ENCODE measurements around the gene VWF.
"Not testable (repeated sequence)": the region's sequence is repeated elsewhere in the genome, so short reads cannot be mapped to it uniquely, and the experiment has no call there.

The VWF gene

GRCh38 chr12:6029401-6029800 is 95.1 kb downstream of the VWF start:
- no peak for DNase-seq

DNA sequence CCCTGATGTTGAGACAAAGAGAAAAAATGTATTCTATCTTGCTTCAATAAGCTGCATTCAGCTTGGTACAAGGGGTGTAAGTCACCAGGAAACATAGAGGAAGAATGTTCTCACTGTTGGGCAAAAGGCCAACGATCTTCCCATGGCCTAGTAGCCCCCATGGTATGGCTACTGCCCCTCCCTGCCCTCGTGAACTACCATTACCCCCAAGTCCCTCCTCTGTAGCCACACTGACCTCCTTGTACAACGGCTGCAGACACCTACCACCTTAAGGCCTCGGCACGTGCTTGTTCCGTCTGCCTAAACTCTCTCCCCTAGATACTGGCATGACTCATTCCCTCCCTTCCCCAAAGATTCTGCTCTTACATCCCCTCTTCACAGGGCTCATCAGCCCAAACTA is 97.5 kb downstream of the VWF start:
- no peak for DNase-seq

DNA sequence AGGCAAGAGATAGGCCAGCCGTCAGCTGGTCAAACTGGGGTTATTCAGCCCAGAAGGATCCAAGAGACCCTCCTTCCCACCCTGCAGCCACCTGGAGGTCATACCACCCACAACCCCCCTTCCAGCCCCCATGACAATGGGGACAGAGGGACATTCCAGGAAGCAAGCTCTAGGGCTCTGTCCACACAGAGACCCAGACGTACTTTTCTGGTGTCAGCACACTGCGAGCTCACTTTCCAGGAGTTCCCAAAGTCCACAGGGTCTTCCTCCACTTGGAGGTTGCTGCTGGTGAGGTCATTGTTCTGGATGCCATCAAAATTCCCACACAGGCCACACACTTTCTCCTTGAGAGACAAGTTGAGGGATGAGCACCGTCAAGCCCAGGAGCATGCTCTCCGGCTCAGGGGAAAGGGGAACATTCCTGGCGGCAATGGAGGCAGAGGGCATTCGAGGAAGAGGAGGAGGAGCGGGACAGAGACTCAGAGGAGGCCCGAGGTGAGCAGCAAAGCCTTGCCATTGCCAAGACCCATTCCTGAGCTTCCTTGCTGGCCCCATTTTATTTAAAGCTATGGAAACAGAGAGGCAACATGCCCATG is 98.7 kb downstream of the VWF start:
- DNase-seq = not testable (repeated sequence)

DNA sequence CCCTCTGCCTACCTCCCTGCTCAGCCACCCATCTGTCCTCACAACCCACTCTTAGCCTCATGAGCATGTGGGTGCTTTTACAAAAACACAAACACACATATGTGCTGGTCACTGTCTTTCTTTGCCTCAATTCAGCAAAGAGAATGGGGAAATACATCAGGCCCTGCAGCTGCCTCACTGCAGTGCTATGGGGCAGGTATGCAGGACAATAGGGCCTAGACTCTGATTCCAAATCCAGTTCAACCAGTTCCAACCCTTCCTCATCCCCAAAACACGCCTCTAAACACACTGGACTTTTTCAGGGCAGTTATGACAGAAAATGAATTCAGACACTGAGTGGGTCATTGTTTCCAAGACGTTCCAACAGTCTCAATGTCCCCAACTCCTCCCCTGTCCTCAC is 100.4 kb downstream of the VWF start:
- not testable (repeated sequence) for DNase-seq

GRCh38 chr12:6020930-6021329 is 103.5 kb downstream of the VWF start:
- DNase-seq = no peak

GRCh38 chr12:6020511-6020910 is 104.0 kb downstream of the VWF start:
- DNase-seq = not testable (repeated sequence)

- DNase-seq = not testable (repeated sequence)
Measured at GRCh38 chr12:6019256-6019655, 105.2 kb downstream of the VWF start.

GRCh38 chr12:6018265-6018664 is 106.2 kb downstream of the VWF start:
- DNase-seq = no peak

DNA sequence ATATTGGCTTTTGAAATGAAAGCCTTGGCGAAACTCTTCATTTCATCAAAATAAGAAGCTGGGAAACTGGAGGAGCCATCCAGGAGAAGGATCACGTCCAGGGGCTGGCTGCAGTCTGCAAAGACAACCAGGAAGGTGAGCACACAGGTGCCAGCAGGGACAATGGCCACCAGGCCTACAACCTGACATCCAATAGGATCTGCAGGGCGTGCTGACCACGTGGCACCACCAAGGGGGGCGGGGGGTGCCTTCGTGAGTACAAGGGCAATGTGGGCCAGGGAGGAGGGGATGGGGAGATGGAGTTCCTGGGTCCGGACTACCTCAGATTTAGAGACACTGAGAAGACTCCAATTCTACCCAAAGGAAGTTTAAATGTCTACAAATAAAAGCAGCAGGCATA is 107.7 kb downstream of the VWF start:
- no peak for DNase-seq

GRCh38 chr12:6016004-6016403 is 108.5 kb downstream of the VWF start:
- not testable (repeated sequence) for DNase-seq

DNA sequence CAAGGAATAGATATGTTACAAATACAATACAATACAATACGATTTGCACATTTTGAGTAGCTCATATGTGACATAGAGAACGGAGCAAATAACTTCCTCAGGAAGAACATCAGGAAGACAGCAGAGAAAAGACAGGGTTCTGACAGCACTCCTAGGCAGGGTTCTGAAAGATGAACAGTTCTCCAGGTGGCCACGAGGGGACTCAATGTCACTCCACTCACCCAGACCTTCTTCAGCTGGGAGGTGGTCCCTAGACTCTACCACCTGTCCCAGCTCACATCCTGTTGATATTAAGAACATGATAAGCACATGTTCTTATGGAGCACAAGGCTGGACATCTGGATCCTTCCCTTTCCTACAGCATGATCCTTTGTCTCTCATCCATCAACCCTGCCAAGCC is 109.2 kb downstream of the VWF start:
- DNase-seq = not testable (repeated sequence)

GRCh38 chr12:6010631-6011350 is 113.7 kb downstream of the VWF start:
- not testable (repeated sequence) for DNase-seq

DNA sequence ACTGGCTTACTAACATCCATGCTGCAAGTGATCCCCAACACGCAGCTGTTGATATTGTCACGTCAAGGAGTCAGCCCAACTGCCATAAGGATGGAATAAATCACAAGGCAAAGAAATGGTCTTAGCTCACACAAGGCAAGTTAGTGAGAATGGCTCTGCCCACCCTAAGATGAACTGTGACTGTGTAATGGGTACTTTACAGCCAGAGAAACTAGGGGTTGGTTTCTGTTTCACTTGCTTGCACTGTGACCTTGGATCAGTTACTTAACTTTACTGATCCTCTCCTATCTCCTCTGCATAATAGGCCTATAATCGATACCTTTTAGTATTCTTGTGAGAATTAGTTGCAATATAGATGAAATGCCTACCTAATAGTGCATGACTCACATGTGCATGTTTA is 127.2 kb downstream of the VWF start:
- no peak for DNase-seq

DNA sequence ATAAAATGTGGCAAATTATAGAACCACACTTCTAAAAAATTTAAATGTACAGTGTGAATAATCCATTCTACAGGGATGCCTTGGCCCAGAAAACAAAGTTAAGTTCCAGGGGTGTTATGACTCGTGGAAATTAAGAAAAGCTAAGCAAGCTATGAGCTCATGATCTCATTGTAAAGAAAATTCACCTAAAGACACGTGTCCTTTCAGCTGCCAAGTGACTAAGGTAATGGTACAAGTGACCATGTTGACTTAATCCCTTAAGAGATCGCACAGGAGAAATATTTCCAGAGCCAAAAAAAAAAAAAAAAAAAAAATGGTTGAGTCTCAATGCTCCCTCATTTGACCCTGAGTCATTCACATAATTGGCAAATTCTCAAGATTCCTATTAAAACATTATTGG is 128.0 kb downstream of the VWF start:
- no peak for DNase-seq

DNA sequence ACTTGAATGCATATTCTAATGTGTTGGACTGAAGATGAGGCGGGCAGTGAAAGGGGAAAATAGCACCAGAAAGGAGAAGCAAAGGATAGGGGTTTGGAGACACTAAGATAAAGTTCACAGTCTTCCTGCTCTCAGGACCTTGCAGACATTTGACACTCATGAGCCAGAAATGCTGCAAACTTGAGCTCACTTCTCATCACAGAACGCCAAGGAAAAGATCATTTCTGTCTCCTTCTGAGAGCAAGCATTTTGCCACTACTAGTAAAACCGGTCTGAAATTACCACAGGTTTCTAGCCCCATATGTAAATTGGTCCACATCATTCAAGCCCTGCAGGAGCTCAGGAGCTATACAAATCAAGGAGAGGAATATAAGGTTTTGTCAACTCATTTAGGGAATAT is 134.8 kb downstream of the VWF start:
- DNase-seq = no peak

DNA sequence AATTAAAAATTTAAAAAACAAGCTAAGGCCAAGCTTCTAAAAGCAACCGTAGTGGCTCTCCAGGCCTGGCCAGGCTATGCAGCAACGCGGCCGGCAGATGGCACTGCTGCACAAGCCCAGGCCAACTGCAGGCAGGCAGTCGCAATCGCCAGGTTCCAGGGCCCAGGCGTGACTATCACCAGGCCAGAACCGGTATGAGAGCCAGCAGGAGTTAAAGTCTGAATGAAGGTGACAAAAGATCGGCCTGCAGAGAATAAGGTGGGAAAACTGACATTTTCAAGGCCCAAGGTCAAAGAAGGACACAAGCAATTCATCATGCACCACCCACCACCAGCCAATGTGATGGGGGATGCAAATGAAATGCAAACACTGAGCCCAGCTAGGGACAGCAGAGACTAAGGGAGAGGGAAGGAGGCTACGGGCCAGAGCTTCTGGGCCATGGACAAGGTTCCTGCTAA is 135.8 kb downstream of the VWF start:
- DNase-seq = peak; percentile 64

- DNase-seq = no peak
Measured at GRCh38 chr12:5988088-5988487, 136.4 kb downstream of the VWF start.

DNA sequence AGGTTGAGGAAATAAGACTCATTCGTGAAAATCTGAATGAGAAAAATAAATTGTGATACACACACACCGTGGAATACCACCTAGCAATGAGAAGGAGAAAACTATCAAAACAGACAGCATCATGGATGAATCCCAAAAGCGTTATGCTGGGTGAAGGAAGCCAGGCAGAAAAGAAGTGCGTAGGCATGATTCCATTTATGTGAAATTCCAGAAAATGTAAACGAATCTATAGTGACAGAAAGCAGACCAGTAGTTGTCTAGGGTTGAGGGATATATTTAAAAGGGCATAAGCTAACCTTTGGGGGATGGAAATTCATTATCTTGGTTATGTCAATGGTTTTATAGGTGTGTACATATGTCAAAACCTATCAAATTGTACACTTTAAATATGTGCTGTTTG is 136.9 kb downstream of the VWF start:
- no peak for DNase-seq

DNA sequence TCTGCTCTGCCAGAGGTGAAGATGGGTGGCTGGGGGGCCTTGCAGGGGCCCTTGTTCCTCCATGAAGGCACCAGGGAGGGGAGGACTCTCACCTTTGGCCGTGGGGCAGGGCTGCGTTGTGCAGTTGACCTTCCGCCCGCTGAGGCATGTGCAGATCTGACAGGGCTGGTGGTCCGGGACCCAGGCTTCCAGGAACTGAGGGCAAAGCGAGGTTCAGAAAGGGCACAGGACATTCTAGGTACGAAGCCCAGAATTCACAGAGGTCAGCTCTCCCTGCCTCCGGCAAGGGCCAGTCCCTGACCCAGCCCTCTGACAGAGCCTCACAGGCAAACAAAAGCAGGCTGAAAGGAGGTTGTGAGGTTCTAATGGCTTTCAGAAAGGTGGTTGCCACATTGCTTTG is 139.0 kb downstream of the VWF start:
- no peak for DNase-seq

DNA sequence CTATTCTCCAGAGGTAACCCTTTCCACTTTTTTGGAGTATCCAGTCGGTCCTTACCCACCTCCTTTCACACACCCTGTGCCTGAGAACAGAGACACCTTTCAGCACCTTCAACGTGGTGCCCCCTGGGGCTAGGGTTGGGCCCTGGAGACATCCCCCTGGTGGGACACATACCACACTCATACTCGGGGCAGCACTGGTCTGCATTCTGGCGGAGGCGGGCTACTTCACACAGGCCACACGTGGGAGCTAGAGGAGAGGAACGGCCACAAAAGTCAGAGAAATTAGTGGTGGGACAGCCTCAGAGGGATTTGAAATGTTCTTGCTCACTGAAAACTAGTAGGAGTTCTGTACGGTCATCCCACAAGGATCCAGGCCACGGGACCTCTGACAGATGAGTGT is 139.6 kb downstream of the VWF start:
- no peak for DNase-seq

DNA sequence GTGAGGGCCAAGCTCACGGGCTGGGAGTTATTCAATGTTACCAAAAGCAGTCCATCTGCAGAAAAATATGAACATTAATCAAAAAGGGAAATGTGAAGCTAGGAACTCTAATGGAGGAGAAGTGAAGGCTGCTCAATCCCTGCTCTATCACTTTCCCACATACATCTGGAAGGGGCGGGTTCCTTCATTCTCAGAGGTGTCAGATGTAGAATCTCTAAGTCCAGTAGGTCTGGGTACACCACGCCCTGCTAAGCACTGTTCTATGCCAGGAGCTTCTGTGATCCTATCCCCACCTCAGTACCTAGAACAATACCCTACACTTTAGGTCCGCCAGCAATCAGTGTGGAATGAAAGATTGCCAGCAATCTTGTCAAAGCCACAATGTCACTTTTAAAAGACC is 142.4 kb downstream of the VWF start:
- no peak for DNase-seq

DNA sequence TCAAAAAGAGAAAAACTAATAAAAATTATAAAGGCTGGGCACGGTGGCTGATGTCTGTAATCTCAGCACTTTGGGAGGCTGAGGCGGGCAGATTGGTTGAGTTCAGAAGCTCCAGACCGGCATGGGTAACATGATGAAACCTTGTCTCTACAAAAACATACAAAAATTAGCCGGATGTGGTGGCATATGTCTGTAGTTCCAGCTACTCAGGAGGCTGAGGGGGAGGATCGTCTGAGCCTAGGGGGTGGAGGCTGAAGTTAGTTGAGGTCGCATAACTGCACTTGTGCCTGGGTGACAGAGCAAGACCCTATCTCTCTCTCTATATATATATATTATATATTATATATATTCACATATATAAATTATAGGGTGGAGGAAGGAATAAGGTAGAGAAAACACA is 146.9 kb downstream of the VWF start:
- DNase-seq = no peak

DNA sequence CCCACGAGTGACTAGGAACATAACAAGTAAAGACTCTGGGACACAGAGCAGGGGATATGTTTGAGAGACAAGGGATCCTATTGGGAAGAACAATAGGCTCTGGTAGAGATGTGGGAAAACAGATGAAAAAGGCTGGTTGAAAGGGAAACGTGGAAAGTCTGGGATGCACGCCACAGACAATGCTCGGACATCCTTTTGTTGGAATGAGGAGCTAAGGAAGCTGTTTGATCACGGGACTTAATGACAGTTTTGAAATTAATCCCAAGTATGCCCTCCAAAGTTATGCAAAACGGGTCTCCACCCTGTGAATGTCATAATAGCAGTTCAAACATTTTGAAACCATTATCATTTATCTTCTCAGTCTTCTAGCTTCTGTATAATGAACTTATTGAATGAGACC is 147.8 kb downstream of the VWF start:
- DNase-seq = no peak

DNA sequence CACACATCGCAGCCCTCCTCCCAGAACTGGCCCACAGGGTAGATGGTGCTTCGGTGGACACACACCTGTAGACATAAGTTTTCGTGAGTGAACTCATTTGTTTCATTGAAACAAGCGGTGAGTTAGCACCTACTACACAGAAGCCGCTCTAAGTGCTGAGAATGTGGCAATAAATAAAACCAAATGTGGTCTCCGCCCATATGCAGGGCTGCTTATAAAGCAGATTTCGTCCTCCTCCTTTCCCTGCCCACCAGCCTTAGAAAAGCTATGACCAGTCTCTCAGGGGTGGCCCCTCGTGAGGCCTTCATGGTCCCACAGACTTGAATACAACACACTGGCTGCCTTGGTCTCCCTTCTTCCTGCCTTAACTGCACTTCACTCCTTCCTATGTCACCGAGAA is 148.3 kb downstream of the VWF start:
- no peak for DNase-seq
